ENCODE data around the gene TRPM5.

DNA sequence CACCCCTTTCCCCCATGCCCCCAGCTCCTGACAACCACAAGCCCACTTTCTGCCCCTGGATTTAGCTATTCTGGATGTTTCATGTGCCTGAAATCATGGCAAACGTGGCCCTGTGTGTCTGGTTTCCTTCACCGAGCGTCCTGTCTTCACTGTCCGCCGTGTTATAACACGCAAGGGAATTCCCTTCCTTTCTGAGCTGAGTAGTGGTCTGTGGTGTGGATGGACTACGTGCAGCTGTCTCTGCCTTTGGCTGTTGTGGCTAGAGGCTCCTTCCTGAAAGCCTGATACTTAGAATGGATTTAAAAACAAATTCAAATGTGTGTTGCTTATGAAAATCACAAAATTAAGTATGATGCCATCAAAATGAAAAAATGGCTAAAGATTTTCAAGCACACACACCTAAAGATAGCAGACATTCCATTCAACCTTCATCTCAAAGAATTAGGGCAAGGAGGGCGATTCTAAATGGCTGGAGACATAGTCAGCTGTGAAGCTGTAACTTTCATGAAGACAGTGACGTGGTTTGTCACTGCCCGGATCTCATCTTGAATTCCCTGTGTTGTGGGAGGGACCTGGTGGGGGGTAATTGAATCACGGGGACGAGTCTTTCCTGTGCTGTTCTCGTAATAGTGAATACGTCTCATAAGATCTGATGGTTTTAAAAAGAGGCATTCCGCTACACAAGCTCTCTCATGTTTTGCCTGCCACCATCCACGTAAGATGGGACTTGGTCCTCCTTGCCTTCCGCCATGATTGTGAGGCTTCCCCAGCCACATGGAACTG, 31.0 kb upstream of the TRPM5 start:
- TF ChIP-seq, protein P1, sequence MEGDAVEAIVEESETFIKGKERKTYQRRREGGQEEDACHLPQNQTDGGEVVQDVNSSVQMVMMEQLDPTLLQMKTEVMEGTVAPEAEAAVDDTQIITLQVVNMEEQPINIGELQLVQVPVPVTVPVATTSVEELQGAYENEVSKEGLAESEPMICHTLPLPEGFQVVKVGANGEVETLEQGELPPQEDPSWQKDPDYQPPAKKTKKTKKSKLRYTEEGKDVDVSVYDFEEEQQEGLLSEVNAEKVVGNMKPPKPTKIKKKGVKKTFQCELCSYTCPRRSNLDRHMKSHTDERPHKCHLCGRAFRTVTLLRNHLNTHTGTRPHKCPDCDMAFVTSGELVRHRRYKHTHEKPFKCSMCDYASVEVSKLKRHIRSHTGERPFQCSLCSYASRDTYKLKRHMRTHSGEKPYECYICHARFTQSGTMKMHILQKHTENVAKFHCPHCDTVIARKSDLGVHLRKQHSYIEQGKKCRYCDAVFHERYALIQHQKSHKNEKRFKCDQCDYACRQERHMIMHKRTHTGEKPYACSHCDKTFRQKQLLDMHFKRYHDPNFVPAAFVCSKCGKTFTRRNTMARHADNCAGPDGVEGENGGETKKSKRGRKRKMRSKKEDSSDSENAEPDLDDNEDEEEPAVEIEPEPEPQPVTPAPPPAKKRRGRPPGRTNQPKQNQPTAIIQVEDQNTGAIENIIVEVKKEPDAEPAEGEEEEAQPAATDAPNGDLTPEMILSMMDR (IDR thresholded peaks at IDR 0.05), result no peak
- no peak for TF ChIP-seq POLR2A (IDR thresholded peaks at IDR 0.05)

All from testis (tissue), 2 donors.